HepG2 (cell line): ENCODE measurements around the gene MTTP. TPM values are rescaled to one million over a fixed set of nuclear protein-coding genes. Genes with fewer than 3 reads are reported as not detected.

Experiments
- ATAC-seq: fragments of 200-7000 bp; cut with Tn5 transposase; 3 replicates; pipeline ENCODE4 v1.9.1; 2020; ENCODE audit warnings: mild to moderate bottlenecking, moderate library complexity
- BruUV-seq: library from RNA; stranded (reverse); fragments of 400-500 nt; replicated peaks from 2 replicates; lab custom pipeline; 2021; lab: Mats Ljungman, UMichigan
- CTCF ChIA-PET: fragments of 300-600 bp; formaldehyde crosslinking; extraction: SDS; loops from one replicate; lab custom pipeline; 2021; ENCODE audit warnings: low total read pairs, inconsistent platforms, low intra/inter-chr PET ratio; lab: Yijun Ruan, JAX
- POLR2A ChIA-PET: fragments of 350-600 bp; sonication (Branson Sonifier 250); formaldehyde crosslinking; loops from one replicate; lab custom pipeline; 2020; ENCODE audit warnings: antibody characterized with exemption, inconsistent platforms; lab: Yijun Ruan, JAX
- DNase-seq: peaks from one replicate; pipeline ENCODE4 v3.0.0-alpha.2; 2015; ENCODE audit warnings: low spot score
- FAIRE-seq: peaks from 3 replicates; lab custom pipeline; 2011; peaks lifted over from hg19 to GRCh38; lab: Jason Lieb, UNC
- H2AFZ ChIP-seq: one replicate; pipeline ENCODE4 v1.6.1; 2011; ENCODE audit warnings: low read length, inconsistent platforms
- H3K27ac ChIP-seq: fragments of 300-600 bp; 3 replicates; pipeline ENCODE4 v1.8.0; 2011; ENCODE audit warnings: mixed run types, mild to moderate bottlenecking, mixed read lengths, low read length, inconsistent platforms; ENCODE audit not compliant: insufficient read depth; ENCODE audit errors: extremely low read length
- H3K27me3 ChIP-seq, 2 experiments: fragments of 200-600 bp in 1 of 2; 2 replicates in 1 of 2; 3 replicates in 1 of 2; pipeline versions ENCODE4 v1.6.0 to v1.8.0; 2011; ENCODE audit warnings: low read length in 2 of 2, mild to moderate bottlenecking in 2 of 2, moderate library complexity in 2 of 2, inconsistent platforms in 1 of 2; ENCODE audit not compliant: insufficient read depth in 2 of 2, control insufficient read depth in 1 of 2
- H3K36me3 ChIP-seq, 2 experiments: fragments of 200-600 bp in 1 of 2; replicated peaks in 1 of 2; 2 replicates in 1 of 2; 3 replicates in 1 of 2; pipeline versions ENCODE4 v1.5.1 to v1.8.0; 2011; ENCODE audit warnings: low read length in 2 of 2, inconsistent platforms in 1 of 2; ENCODE audit not compliant: insufficient read depth in 2 of 2, control insufficient read depth in 1 of 2
- H3K4me1 ChIP-seq: 2 replicates; pipeline ENCODE4 v1.5.1; 2012; ENCODE audit warnings: low read length, inconsistent platforms; ENCODE audit not compliant: insufficient read depth
- H3K4me2 ChIP-seq: 2 replicates; pipeline ENCODE4 v1.6.0; 2011; ENCODE audit warnings: low read depth, low read length, inconsistent platforms
- H3K4me3 ChIP-seq, 3 experiments: fragments of 200-600 bp in 1 of 3; sonication (generic), shearing (Covaris generic) in 1 of 3; replicated peaks in 1 of 3; 2 replicates each; pipeline ENCODE4 v1.5.1; 2011 to 2016; ENCODE audit warnings: low read length in 3 of 3, inconsistent platforms in 2 of 3, low read depth in 2 of 3, mild to moderate bottlenecking in 2 of 3, control low read depth in 1 of 3, mixed read lengths in 1 of 3; ENCODE audit not compliant: insufficient read depth in 1 of 3
- H3K79me2 ChIP-seq: one replicate; pipeline ENCODE4 v1.6.1; 2011; ENCODE audit warnings: low read length, inconsistent platforms; ENCODE audit not compliant: insufficient read depth
- H3K9ac ChIP-seq: 2 replicates; pipeline ENCODE4 v1.6.0; 2011; ENCODE audit warnings: mild to moderate bottlenecking, low read depth, low read length, inconsistent platforms; ENCODE audit not compliant: insufficient read depth
- H3K9me3 ChIP-seq: 2 replicates; pipeline ENCODE4 v1.5.1; 2012; ENCODE audit warnings: mild to moderate bottlenecking, low read length
- H4K20me1 ChIP-seq: 2 replicates; pipeline ENCODE4 v1.6.0; 2011; ENCODE audit warnings: inconsistent platforms, mild to moderate bottlenecking, low read length, moderate library complexity; ENCODE audit not compliant: insufficient read depth
- ATRX ChIP-seq: sonication (generic); formaldehyde crosslinking; IDR thresholded peaks from 2 replicates; pipeline ENCODE4 v1.4.0; 2020; ENCODE audit warnings: missing genetic modification reagents, borderline replicate concordance
- CREB1 ChIP-seq, 2 experiments: fragments of 450-650 bp in 1 of 2; IDR thresholded peaks; 2 replicates each; pipeline ENCODE4 v1.6.1; 2016 to 2017; ENCODE audit warnings: control low read depth in 1 of 2, mild to moderate bottlenecking in 1 of 2, missing compliant biosample characterization in 1 of 2, missing genetic modification characterization in 1 of 2
- JDP2 ChIP-seq: sonication (generic); formaldehyde crosslinking; IDR thresholded peaks from 2 replicates; pipeline ENCODE4 v1.8.1; 2022; ENCODE audit warnings: missing genetic modification reagents, borderline replicate concordance
- RELA ChIP-seq: sonication (generic); formaldehyde crosslinking; IDR thresholded peaks from 2 replicates; pipeline ENCODE4 v1.4.0; 2020; ENCODE audit warnings: missing genetic modification reagents
- ZFYVE20 ChIP-seq: sonication (generic); formaldehyde crosslinking; IDR thresholded peaks from 2 replicates; pipeline ENCODE4 v1.8.0; 2023; ENCODE audit warnings: low read depth, mild to moderate bottlenecking, moderate library complexity, missing genetic modification reagents, borderline replicate concordance
- ZNF547 ChIP-seq: sonication (generic); formaldehyde crosslinking; IDR thresholded peaks from 2 replicates; pipeline ENCODE4 v1.5.1; 2020; ENCODE audit warnings: mild to moderate bottlenecking, missing genetic modification reagents
- ZNF549 ChIP-seq: sonication (generic); formaldehyde crosslinking; IDR thresholded peaks from 2 replicates; pipeline ENCODE4 v1.5.0; 2020; ENCODE audit warnings: missing genetic modification reagents
- ZNF709 ChIP-seq: sonication (generic); formaldehyde crosslinking; IDR thresholded peaks from 2 replicates; pipeline ENCODE4 v1.5.0; 2020; ENCODE audit warnings: mild to moderate bottlenecking, missing genetic modification reagents
- WGBS: methylation state at CpG from one replicate; pipeline ENCODE4 v1.1.6; 2017; ENCODE audit warnings: low lambda C conversion rate; 5-methylcytosine and 5-hydroxymethylcytosine counted together
- in situ Hi-C: cut with HindIII; loops from 2 replicates; pipeline ENCODE4 v1.10.0; 2017; ENCODE audit warnings: low pct_unique_long_range_greater_than_20kb; ENCODE audit not compliant: extremely low pct_ligation_motif_present
- intact Hi-C: fragments of 100-400 bp; cut with micrococcal nuclease; formaldehyde crosslinking; loops from one replicate; pipeline ENCODE4 v1.10.0; 2022; ENCODE audit not compliant: unreplicated experiment
- polyA plus RNA-seq, 8 experiments: library from polyadenylated mRNA; depleted of rRNA in 3 of 8; stranded (reverse) in 7 of 8; unstranded in 1 of 8; fragments of >200 nt; fragmentation: Illumina TruSeq in 4 of 8; extraction: Trizol in 4 of 8; gene quantifications; 2 replicates each; pipeline versions ENCODE4 v1.2.1 to v1.2.3, GENCODE V29; 2011 to 2016; ENCODE audit warnings: low read depth in 4 of 8, missing spikeins in 1 of 8, mixed read lengths in 1 of 8; ENCODE audit not compliant: insufficient read depth in 1 of 8
- total RNA-seq, 5 experiments: library from RNA; depleted of rRNA; stranded (reverse); fragments of >200 nt; fragmentation: Illumina TruSeq; extraction: Trizol; gene quantifications; 2 replicates each; pipeline ENCODE4 v1.2.3, GENCODE V29; 2016; ENCODE audit warnings: low read depth in 1 of 5
- TF ChIP-seq, protein P1 (sequence below): sonication (generic); formaldehyde crosslinking; IDR thresholded peaks from 2 replicates; pipeline ENCODE4 v1.5.1; 2020; ENCODE audit warnings: missing genetic modification reagents, mild to moderate bottlenecking, borderline replicate concordance
- TF ChIP-seq, protein P2 (sequence below): IDR thresholded peaks from 2 replicates; pipeline ENCODE4 v1.6.1; 2016; ENCODE audit warnings: missing compliant biosample characterization, missing genetic modification reagents, borderline replicate concordance

Gene MTTP
- total and polyA plus RNA-seq, 2 of the 13 experiments (the other 11 are each of a cell fraction or from before 2014, with no cell fraction given), result 84.7 to 102 TPM

DNA sequence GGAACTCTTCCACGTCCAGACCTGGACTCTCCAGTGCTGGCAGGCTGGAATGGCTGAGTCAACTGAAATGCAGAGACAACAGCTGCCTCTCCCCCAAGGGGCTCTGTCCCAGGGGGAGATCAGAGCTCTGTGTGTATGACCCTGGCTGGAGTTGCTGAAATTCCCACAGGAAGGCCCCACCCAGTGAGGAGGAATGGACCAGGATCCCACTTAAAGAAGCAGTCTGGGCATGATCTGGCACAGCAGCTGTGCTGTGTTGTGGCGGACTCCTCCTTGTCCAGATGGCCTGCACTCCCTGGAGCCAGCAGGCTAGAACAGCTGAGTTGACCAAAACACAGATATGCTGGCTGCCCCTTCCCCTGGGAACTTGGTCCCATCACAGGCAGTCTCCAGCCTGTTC is 38.4 kb upstream of the MTTP start:
- in situ Hi-C loops, result no loop called here
- DNase-seq, result no peak

More for the DNA sequence above, 38.4 kb upstream of the MTTP start:
- FAIRE-seq, result no peak
- H3K36me3 ChIP-seq, result no peaks in the 10 kb centered on the region
- peak overlapping the region; percentile 13; the same call in 1 of the 2 replicates for H3K4me2 ChIP-seq
- intact Hi-C loops, result no loop called here
- no peak overlapping the region for H2AFZ ChIP-seq
- peak; percentile 74 for ATAC-seq
- ChIA-PET CTCF (no interaction called here), POLR2A (no interaction called here)
- WGBS, result no CpG with 5 or more reads among the region's 2 CpGs
- peaks cover 0 to 3% of the 10 kb centered on the region in 2 experiments; a peak in 1 of 5 replicates for H3K27me3 ChIP-seq
- no peak overlapping the region for H3K27ac ChIP-seq
- no TSS peak for BruUV-seq
- TF ChIP-seq ZFYVE20 (no peak), ATRX (CRISPR knock-in tag) (no peak), ZNF547 (CRISPR knock-in tag) (no peak), JDP2 (CRISPR knock-in tag) (no peak), ZNF709 (CRISPR knock-in tag) (no peak), CREB1 (IDR thresholded peaks at IDR 0.05) (no peak), CREB1 (CRISPR knock-in tag; IDR thresholded peaks at IDR 0.05) (no peak), RELA (CRISPR knock-in tag) (no peak), ZNF549 (no peak)
- TF ChIP-seq, protein P1, sequence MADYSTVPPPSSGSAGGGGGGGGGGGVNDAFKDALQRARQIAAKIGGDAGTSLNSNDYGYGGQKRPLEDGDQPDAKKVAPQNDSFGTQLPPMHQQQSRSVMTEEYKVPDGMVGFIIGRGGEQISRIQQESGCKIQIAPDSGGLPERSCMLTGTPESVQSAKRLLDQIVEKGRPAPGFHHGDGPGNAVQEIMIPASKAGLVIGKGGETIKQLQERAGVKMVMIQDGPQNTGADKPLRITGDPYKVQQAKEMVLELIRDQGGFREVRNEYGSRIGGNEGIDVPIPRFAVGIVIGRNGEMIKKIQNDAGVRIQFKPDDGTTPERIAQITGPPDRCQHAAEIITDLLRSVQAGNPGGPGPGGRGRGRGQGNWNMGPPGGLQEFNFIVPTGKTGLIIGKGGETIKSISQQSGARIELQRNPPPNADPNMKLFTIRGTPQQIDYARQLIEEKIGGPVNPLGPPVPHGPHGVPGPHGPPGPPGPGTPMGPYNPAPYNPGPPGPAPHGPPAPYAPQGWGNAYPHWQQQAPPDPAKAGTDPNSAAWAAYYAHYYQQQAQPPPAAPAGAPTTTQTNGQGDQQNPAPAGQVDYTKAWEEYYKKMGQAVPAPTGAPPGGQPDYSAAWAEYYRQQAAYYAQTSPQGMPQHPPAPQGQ (CRISPR knock-in tag), result no peak
- TF ChIP-seq, protein P2, sequence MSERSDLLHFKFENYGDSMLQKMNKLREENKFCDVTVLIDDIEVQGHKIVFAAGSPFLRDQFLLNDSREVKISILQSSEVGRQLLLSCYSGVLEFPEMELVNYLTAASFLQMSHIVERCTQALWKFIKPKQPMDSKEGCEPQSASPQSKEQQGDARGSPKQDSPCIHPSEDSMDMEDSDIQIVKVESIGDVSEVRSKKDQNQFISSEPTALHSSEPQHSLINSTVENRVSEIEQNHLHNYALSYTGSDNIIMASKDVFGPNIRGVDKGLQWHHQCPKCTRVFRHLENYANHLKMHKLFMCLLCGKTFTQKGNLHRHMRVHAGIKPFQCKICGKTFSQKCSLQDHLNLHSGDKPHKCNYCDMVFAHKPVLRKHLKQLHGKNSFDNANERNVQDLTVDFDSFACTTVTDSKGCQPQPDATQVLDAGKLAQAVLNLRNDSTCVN (CRISPR knock-in tag), result no peak
- TF ChIP-seq, all 625 proteins: peak for 0
- Histone ChIP-seq H3K4me3 (no peak overlapping the region), H3K79me2 (no peaks in the 10 kb centered on the region), H3K9ac (no peak overlapping the region), H3K9me3 (no peaks in the 10 kb centered on the region), H3K4me1 (peaks cover 26% of the 10 kb centered on the region), H4K20me1 (no peaks in the 10 kb centered on the region)
